ENCODE data around the gene C17orf114.
A peak's percentile ranks its signal among the peaks of the same experiment; 100 is the strongest.

The C17orf114 gene

GRCh38 chr17:4822835-4823234 lies 20.7 kb upstream of the C17orf114 start:
- no peak for DNase-seq

GRCh38 chr17:4818276-4818675 lies 16.1 kb upstream of the C17orf114 start:
- no peak for DNase-seq

DNA sequence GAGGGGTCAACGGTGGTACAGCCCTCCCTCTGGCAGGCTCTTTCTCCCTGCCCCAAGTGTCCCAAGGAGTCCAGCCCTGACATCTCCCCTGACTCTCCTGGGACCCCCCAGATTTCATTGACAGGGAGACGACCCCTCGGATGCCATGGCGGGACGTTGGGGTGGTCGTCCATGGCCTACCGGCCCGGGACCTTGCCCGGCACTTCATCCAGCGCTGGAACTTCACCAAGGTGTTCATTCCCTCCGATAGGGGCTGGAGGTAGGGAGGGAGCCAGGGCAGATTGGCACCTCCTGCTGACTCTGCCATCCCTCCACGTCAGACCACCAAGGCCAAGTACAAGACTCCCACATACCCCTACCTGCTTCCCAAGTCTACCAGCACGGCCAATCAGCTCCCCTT lies 14.7 kb upstream of the C17orf114 start:
- DNase-seq, result no peak

GRCh38 chr17:4815043-4815675 lies 13.0 kb upstream of the C17orf114 start:
- no peak for DNase-seq

DNA sequence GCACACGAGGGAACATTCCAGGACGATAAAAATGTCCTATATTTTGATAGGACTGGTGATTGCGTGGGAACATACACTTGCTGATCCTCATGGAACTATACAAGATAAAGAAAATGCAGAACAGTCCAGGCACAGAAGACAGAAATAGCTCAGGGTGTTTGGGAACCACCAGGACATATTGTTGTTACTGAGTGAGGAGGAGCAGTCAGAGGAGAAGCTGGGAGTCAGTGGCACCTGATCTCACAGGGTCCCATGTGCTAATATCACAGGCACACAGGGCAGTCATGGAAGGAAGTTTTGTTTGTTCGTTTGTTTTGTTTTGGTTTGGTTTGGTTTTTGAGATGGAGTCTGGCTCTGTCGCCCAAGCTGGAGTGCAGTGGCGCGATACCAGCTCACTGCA lies 10.6 kb upstream of the C17orf114 start:
- DNase-seq, result no peak

GRCh38 chr17:4811471-4811870 lies 9.3 kb upstream of the C17orf114 start:
- DNase-seq, result no peak

GRCh38 chr17:4810696-4811290 lies 8.7 kb upstream of the C17orf114 start:
- DNase-seq, result no peak

DNA sequence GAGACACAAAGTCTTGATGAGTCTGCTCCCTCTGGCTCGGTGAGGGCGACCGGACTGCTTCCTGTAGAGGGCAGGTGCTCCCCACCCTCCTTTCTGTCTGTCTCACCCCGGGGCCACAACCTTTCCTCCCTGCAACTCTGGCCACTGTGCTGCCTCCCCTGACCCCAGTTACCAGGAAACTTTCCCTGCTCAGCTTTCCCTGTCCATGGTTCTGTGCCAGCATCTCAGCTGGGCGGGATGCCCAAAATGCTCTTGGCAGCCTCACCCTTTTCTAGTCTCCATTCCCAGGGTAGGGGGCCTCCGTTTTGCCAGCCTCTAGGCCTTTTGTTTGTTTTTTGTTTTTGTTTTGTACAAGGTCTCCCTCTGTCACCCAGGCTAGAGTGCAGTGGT lies 6.2 kb upstream of the C17orf114 start:
- no peak for DNase-seq

GRCh38 chr17:4807605-4808377 lies 5.7 kb upstream of the C17orf114 start:
- no peak for DNase-seq

DNA sequence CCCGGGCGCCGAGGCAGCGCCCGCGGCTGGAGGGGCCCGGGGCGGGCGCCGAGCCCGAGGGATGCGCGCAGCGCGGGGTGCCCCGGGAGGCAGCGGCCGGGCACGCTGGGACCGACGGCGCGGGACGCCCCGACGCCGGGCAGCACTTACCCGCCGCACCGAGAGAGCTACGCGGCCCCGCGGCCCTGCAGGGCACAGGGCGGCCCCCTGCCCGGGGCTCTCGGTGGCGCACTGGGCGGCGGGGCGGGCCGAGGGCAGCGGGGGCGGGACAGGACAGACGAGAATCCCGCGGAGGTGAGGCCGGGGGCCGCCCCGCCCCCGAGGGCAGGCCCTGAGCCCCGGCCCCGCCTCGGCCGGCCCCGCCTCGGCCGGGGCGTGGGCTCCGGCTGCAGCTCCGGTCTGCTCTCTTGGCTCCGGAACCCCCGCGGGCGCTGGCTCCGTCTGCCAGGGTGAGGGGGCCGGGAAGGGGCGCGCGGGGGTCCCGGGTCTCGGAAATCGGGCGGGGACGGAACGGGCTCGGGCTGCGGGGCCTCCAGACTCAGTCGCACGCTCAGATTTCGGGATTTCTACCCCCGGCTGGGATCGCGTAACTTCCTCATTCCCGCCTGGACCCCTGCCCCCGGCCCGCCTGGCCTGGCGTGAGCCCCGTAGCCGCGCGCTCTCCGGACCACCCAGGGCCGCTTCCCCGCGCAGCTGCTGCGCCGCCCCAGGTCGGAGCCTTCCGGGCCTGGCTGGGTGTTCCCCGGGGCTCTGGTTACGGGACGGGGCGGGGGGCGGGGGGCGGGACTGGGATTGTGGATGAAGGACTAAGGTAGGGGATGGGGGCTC lies 4.9 kb upstream of the C17orf114 start, which contains the start of gene PLD2:
PLD2 (plus strand) TSS at position 376 of the 828 bp plus-strand sequence. CDS start 621 bp downstream, outside the sequence.
- DNase-seq, result peak; percentile 84

DNA sequence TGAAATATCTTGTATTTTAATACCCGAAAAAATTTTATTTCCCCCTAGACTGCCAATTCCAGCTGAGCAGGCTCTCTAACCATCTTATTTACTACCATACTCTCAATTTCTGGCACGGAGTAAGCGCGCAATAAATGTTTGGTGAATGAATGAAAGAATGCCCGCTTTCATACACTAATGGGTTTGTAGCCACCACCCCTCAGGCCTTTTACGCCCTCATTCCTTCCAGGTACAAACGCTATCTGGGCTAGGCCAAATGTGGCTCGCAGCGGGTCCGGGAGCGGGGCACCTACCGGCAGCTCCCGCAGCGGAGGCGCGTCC lies 4.3 kb upstream of the C17orf114 start:
- no peak for DNase-seq

DNA sequence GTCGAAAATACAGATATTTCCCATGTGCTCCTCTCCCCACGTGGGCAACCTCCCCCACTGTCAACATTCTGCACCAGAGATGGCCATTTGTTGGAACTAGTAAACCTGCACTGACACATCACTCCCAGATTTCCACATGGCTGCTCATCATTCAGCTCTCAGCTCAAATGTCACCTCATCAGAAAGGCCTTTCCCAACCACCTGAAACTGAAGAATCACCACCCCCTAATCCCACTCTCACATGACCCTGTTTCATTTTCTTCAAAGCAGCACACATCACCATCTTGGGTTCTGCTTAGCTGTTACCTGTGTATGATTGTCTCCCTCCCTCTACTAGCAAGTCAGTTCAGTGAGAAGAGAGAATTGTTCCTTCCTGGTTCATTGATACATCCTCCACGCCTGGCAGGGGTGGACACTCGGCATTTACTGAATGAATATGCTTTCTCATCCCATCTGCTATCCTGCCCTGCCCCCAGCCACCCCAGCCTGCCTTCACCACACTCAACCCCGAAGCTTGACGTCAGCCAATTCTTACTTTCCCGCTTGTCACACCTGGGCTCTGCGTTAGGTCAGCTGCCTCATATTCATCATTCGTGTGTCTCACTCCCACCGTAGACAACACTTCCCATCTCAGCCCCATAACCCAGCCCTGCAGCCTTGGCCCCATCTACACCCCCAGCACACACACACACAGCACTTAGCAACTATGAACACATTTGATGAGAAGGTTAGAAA lies 1.5 kb downstream of the C17orf114 start:
- no peak for DNase-seq

- DNase-seq, result peak; percentile 10
Observed at GRCh38 chr17:4796552-4796920, 5.6 kb downstream of the C17orf114 start.

DNA sequence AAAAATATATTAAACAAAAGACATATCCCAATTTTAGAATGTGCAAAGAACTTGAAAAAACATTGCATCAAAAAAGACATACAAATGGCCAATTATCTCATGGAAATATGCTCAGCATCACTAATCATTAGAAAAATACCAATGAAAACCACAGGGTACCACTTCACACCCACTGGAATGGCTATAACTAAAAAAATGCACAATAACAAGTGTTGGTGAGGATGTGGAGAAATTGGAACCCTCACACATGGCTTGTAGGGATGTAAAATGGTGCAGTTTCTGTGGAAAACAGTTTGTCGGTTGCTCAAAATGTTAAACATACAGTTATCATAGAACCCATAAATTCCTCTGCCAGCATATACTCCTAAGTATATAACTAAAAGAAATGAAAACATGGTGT lies 7.0 kb downstream of the C17orf114 start:
- no peak for DNase-seq

DNA sequence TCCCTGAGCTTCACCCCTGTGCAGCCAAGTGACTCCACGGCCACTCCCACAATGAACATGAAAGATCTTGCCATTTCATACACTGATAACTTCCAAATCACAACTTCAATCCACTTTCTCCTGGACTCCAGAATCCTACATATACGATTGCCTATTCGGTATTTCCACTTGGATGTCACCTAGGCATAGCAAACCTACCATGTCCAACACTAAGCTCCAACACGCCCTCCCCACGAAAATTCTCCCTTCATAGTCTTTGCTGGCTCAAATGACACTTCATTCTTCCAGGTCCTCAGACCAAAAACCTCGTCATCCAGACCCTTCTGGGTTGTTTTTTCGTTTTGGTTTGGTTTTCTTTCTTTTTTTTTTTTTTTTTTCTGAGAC lies 11.4 kb downstream of the C17orf114 start:
- no peak for DNase-seq

GRCh38 chr17:4789951-4790704 lies 12.0 kb downstream of the C17orf114 start:
- peak; percentile 77 for DNase-seq

GRCh38 chr17:4789701-4789950 lies 12.5 kb downstream of the C17orf114 start:
- no peak for DNase-seq

DNA sequence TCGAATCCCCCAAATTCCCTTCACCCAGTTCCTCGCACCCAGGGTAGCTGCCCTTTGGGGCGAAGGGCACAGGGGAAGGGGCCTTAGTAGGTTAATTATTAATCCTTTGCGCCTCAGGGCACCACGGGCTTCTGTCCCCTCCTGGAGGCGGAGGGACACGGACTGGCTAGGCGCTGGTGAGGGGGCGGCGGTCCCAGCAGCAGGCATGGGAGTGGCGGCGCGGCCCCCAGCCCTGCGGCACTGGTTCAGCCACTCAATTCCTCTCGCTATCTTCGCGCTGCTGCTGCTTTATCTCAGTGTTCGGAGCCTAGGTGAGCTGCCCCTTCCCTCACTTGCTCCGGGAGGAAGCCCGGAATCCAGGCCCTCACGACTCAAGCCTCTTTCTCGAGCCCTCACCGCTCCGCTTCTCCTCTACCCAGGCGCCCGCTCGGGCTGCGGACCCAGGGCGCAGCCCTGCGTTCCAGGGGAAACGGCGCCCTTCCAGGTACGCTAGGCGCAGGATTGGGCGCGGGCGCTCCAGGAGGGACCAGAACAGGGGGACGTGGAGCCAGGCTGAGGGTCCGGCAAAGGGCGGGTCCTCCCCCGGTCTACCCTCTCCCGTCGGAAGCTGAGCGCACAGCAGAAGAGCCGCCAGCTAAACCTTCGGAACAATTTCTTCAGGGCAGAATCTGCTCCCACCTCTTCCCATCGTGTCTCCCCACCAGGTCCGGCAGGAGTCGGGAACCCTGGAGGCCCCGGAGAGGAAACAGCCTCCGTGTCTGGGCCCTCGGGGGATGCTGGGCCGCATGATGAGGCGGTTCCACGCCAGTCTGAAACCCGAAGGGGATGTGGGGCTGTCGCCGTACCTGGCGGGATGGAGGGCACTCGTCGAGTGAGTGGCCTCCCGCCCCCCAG lies 13.1 kb downstream of the C17orf114 start, which contains the start of gene GLTPD2:
GLTPD2 (plus strand) TSS at position 158 of the 894 bp plus-strand sequence; CDS start at position 206, 48 bp downstream.
- DNase-seq, result no peak

DNA sequence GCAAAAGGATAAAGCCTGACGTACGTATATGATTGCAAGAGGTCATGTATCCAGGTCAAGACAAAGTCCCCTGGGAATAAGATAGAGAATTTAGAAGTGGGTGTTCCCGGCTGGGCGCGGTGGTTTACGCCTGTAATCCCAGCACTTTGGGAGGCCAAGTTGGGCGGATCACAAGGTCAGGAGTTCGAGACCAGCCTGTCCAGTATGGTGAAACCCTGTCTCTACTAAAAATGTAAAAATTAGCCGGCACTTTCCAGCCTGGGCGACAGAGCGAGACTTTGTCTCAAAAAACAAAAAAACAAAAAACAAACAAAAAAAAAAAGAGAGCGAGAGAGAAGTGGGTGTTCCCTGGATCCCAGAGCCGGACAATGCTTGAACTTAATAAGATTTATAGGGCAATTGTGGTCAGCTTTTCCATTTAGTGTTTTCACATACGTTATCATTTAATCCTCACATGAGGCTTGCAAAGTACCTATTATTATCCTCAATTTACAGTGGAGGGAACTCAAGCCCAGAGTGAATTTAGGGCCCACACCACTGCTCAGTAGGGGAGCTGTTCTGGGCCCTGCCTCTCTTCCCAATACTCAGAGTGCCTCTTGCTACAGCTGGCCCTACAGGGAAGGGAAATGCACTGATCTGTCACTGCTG lies 13.8 kb downstream of the C17orf114 start:
- no peak for DNase-seq

GRCh38 chr17:4786516-4786915 lies 15.6 kb downstream of the C17orf114 start:
- no peak for DNase-seq

GRCh38 chr17:4786106-4786511 lies 16.0 kb downstream of the C17orf114 start, which contains the start of gene VMO1:
TSS of gene VMO1 (minus strand) at chr17:4786364. CDS start at chr17:4786352, 12 bp downstream.
- DNase-seq, result no peak

Measured in stimulated activated naive CD4-positive, alpha-beta T cell treated with Interleukin-2 at 50 U/mL for 16 hours (primary cell).